Activated naive CD4-positive, alpha-beta T cell treated with anti-CD3 and anti-CD28 coated beads, Interleukin-2, amount 50 U/mL, for 72 hours (primary cell): Measurements from ENCODE around the gene UNKL. TPM values are rescaled to one million over a fixed set of nuclear protein-coding genes. Genes with fewer than 3 reads are reported as not detected.

Experiments
- ATAC-seq, 2 donors: fragments of 150-1000 bp; cut with Tn5 transposase; 2 replicates each; pipeline ENCODE4 v1.10.0; 2021; ENCODE audit warnings: mild to moderate bottlenecking in 2 of 2, moderate library complexity in 2 of 2
- DNase-seq, 2 donors: peaks; one replicate each; pipeline ENCODE4 v3.0.0; 2021 to 2022; ENCODE audit warnings: low spot score in 2 of 2
- H3K27ac Mint-ChIP-seq, 2 donors: one replicate each; pipeline ENCODE4 v1.8.0; 2022; ENCODE audit warnings: mild to moderate bottlenecking in 2 of 2, mixed read lengths in 2 of 2
- H3K36me3 Mint-ChIP-seq, 2 donors: one replicate each; pipeline ENCODE4 v1.8.0; 2022; ENCODE audit warnings: mixed read lengths in 2 of 2
- H3K9me3 Mint-ChIP-seq, 2 donors: one replicate each; pipeline ENCODE4 v1.8.0; 2022; ENCODE audit warnings: mixed read lengths in 2 of 2
- total RNA-seq, 2 donors: library from RNA; stranded (reverse); gene quantifications; one replicate each; pipeline ENCODE4 v1.2.3, GENCODE V29; 2022

Gene UNKL
- total RNA-seq, 2 donors from 2014 or later = 38.0 to 72.1 TPM

DNA sequence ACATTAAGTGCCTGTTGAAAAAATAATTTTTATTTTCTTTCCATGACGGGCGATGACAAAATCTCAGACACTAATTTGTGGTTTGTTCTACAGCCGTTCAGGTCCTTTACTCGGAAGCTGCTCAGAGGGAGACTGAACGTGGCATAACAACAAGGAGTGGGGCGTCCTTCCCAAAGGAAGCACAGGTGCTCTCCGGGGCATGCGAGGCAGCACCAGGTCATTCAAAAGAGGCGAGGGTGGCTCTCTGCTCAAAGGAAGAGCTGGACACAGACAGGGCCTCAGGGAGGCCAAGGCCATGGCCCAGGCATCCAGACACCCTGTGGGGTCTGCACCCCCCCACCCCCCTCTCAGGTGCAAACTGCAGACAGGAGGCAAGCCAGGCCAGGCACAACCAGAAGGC is 16.2 kb downstream of the UNKL start:
- Mint-ChIP-seq H3K9me3 (no peaks in the 10 kb centered on the region), H3K36me3 (no peaks in the 10 kb centered on the region), H3K27ac (peak overlapping the region in 1 of 2 donors; percentile 50)
- DNase-seq (no peak), ATAC-seq (no peak)

DNA sequence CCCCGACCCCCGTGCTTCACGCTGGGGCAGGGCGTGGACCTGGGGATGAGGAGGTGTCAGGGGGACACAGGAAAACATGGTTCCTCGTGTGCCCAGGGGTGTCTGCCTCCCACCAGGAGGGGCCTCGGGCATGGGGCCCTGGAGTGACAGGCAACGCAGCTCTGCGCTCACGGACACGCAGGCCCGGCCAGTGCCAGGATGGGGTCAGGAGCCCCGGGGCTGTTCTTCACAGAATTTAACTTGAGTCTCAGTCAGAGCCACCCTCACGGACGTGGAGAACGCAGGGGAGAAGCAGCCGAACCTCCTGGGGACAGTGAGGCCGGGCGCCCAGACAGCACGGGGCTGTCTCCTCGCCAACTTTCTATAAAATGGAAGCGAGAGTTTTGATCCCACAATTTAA is 16.7 kb downstream of the UNKL start:
- ATAC-seq (no peak), DNase-seq (no peak)
- Mint-ChIP-seq H3K36me3 (no peaks in the 10 kb centered on the region), H3K27ac (peak overlapping the region in 1 of 2 donors; percentile 50), H3K9me3 (no peaks in the 10 kb centered on the region)

DNA sequence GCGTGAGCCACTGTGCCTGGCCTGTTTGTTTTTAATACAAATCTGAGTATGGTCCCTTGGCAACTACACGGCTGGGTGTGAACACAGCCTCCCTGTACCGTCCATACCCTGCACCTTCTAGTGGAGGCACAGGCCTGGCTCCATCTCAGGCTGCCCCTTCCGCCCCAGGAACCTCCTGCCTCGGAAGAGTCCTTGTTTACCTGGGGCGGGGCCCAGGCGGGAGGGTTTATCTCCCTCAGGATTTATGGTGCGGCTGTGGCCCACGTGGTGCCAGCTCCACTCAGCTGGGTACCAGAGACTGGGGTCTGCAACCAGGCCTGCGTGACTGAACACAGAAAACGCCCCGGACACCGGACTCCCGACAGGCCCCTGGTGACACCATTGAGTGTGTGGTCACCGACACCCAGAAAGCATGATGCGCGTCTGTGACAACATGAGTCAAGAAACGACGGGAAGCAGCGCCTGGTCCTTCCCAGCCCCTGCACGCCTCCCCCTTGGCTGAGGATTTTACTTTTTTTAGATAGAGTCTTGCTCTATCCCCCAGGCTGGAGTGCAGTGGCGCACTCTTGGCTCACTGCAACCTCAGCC is 19.0 kb downstream of the UNKL start:
- ATAC-seq = no peak
- no peaks in the 10 kb centered on the region for H3K36me3 Mint-ChIP-seq
- no peak overlapping the region for H3K27ac Mint-ChIP-seq
- no peak for DNase-seq
- no peaks in the 10 kb centered on the region for H3K9me3 Mint-ChIP-seq

DNA sequence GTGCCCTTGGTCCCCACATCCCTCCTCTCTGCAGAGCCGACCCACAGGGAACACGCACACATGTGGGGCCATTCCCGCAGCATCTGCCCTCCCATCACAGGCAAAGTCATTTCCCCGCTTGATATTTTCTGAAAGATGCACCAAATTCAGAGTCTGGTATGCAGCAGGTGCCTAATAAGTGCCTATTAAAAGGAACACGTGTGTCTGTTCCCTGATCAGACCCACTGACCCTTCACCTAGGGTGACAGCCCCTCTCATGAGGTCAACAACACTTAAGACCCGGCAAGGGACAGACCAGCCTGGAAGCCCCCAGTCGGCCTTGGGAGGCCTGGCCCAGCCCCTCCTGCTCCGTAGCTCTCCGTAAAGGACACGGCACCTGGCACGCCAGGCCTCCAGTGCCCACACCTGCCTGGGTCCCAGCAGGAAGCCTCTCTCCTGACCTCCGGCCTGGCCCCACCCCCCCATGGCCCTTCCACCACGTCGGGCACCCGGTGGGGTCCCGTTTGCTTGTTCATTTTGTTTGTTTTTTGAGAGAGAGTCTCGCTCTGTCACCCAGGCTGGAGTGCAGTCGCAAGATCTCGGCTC is 20.0 kb downstream of the UNKL start:
- ATAC-seq = no peak
- Mint-ChIP-seq H3K27ac (no peak overlapping the region), H3K9me3 (no peaks in the 10 kb centered on the region), H3K36me3 (no peaks in the 10 kb centered on the region)
- DNase-seq = no peak

- Mint-ChIP-seq H3K9me3 (no peaks in the 10 kb centered on the region), H3K27ac (no peak overlapping the region), H3K36me3 (no peaks in the 10 kb centered on the region)
- ATAC-seq (no peak), DNase-seq (no peak)
These were observed 20.8 kb downstream of the UNKL start for GRCh38 chr16:1393613-1394176.

- Mint-ChIP-seq H3K27ac (peak overlapping the region in 1 of 2 donors; percentile 55), H3K36me3 (no peaks in the 10 kb centered on the region), H3K9me3 (no peaks in the 10 kb centered on the region)
- no peak for ATAC-seq
- no peak for DNase-seq
These were observed 21.7 kb downstream of the UNKL start for GRCh38 chr16:1392826-1393225.

GRCh38 chr16:1390239-1390779 is 24.2 kb downstream of the UNKL start:
- no peaks in the 10 kb centered on the region for H3K36me3 Mint-ChIP-seq
- ATAC-seq (no peak), DNase-seq (no peak)
- no peaks in the 10 kb centered on the region for H3K9me3 Mint-ChIP-seq
- peak overlapping the region in 1 of 2 donors; percentile 60 for H3K27ac Mint-ChIP-seq

DNA sequence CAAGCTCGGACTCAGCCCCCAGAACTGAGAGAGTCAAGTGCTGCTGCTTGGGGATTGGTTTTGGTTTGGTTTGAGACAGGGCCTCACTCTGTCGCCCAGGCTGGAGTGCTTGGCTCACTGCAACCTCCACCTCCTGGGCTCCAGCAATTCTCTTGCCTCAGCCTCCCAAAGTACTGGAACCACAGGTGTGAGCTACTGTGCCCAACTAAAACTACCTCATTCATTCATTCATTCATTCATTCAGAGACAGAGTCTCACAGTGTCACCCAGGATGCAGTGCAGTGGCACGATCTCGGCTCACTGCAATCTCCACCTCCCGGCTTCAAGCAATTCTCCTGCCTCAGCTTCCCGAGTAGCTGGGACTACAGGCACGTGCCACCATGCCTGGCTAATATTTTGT is 24.7 kb downstream of the UNKL start:
- no peaks in the 10 kb centered on the region for H3K36me3 Mint-ChIP-seq
- ATAC-seq (no peak), DNase-seq (no peak)
- no peak overlapping the region for H3K27ac Mint-ChIP-seq
- H3K9me3 Mint-ChIP-seq = no peaks in the 10 kb centered on the region

DNA sequence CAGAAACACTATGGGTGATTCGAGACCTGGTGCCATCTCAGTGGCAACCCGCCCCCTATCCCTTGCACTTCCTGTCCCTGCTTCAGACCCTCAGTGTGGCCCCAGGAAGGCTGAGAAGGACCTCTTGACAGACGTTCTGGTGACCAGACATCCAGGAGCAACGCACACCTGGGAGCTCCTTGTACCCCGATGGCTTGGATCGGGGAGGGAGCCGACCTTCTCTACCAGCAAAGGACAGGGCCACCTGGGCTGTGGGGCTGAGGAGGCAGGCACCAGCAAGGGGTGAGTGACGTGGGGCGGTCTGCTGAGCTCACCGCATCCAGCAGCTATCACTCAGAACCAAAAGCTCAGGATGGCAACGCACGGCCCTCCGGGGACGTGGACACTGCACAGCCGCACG is 27.2 kb downstream of the UNKL start:
- Mint-ChIP-seq H3K27ac (no peak overlapping the region), H3K36me3 (no peaks in the 10 kb centered on the region), H3K9me3 (no peaks in the 10 kb centered on the region)
- DNase-seq (no peak), ATAC-seq (no peak)

DNA sequence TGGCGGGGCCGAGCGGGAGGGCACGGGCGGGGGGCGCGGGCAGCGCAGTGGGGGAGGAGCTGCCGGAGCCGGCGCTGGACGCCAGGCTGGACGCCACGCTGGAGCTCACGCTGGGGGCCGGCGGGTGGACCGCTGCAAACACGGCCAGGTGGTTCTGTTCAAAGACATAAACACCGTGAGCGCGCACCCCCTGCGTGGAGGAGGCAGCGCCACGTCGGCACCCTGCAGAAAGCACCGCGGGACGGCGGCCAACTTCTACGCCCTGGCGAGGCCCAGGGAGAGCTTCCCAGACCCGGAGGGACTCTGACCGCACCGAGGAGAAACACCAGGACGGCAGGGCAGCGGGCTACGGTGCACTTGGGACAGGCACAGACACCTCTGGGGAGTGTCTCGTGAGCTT is 29.3 kb downstream of the UNKL start:
- ATAC-seq = no peak
- DNase-seq = no peak
- Mint-ChIP-seq H3K36me3 (no peaks in the 10 kb centered on the region), H3K27ac (no peak overlapping the region), H3K9me3 (no peaks in the 10 kb centered on the region)

GRCh38 chr16:1383556-1383955 is 30.9 kb downstream of the UNKL start:
- DNase-seq (no peak), ATAC-seq (no peak)
- H3K36me3 Mint-ChIP-seq = peaks cover 4 to 5% of the 10 kb centered on the region in 2 donors
- no peak overlapping the region for H3K27ac Mint-ChIP-seq
- no peaks in the 10 kb centered on the region for H3K9me3 Mint-ChIP-seq

GRCh38 chr16:1381612-1382406 is 32.7 kb downstream of the UNKL start:
- no peak for DNase-seq
- Mint-ChIP-seq H3K36me3 (peaks cover 4 to 12% of the 10 kb centered on the region in 2 donors), H3K9me3 (no peaks in the 10 kb centered on the region), H3K27ac (no peak overlapping the region)
- no peak for ATAC-seq

DNA sequence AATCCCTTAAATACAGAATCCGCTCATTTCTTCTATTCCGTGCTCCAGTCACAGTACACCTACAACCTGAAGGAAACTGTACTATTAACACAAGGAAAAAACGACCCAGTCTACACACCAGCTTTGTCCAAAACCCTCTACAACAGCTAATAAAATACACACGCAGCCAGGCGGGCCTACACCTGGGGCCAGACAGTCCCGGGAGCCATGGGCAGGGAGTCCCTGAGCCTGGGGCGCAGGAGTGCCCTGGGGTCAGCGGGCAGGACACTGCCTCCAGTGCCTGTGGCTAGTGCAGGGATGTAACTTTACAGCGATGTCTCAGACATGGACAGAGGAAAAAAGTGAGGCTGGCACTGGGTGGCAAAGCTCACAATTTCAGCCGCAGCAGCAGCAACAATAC is 34.3 kb downstream of the UNKL start:
- no peak for DNase-seq
- Mint-ChIP-seq H3K36me3 (peaks cover 4 to 12% of the 10 kb centered on the region in 2 donors), H3K9me3 (no peaks in the 10 kb centered on the region), H3K27ac (peak overlapping the region; percentile 72 to 91)
- ATAC-seq = no peak

DNA sequence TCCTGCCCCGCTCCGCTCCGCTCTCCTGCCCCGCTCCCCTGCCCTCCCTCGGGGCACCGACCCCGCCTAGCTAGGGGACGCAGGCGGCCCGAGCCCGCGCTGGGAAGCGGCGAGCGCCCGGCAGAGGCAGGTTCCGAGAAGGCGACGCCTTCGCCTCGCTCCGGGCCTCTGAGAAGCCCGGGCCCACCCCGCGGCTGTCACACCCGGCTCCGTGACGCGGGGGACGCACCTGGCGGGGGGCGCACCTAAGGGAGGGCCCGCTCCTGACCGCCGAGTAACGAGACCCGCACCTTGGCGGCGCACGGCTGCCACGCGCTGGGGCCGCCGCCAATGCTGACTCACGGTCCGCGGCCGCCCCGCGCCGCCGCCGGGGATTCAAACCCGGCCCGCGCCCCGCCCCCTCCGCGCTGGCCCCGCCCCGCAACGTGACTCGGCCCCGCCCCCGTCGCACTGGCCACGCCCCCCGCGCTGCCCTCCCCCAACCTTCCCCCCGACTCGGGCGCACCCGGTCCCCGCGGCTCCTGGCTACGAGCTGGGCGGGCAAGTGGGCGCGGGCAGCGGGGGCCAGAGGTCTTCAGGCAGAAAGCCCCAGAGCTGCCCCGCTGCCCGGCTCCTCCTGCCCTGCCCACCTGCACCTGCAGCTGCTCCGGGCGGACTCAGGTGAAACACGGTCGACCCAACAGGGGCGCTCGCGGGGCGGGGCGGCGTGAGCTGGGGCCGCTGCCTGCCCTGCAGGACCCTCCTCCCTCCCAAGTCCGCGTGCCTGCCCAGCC is 35.0 kb downstream of the UNKL start:
- Mint-ChIP-seq H3K27ac (peak overlapping the region; percentile 81 to 91), H3K9me3 (no peaks in the 10 kb centered on the region), H3K36me3 (peaks cover 4 to 12% of the 10 kb centered on the region in 2 donors)
- ATAC-seq = peak; percentile 70 to 82
- DNase-seq = peak; percentile 74

GRCh38 chr16:1378804-1379303 is 35.6 kb downstream of the UNKL start:
- Mint-ChIP-seq H3K9me3 (no peaks in the 10 kb centered on the region), H3K27ac (peak overlapping the region; percentile 81 to 92), H3K36me3 (peaks cover 4 to 12% of the 10 kb centered on the region in 2 donors)
- DNase-seq = peak; percentile 65 to 82
- peak; percentile 64 to 78 for ATAC-seq

GRCh38 chr16:1378087-1378803 is 36.3 kb downstream of the UNKL start:
- Mint-ChIP-seq H3K27ac (peak overlapping the region; percentile 81 to 94), H3K9me3 (no peaks in the 10 kb centered on the region), H3K36me3 (peaks cover 4 to 12% of the 10 kb centered on the region in 2 donors)
- no peak for DNase-seq
- no peak for ATAC-seq
